CD4-positive, alpha-beta T cell treated with Interferon alpha-2 for 1 hour (primary cell): ENCODE results near the gene PEX11B.
"Not testable (repeated sequence)": the region's sequence is repeated elsewhere in the genome, so short reads cannot be mapped to it uniquely, and the experiment has no call there.

Source experiments
- DNase-seq, 2 donors: peaks; one replicate each; pipeline ENCODE4 v3.0.0-alpha.2; 2020 to 2022

Gene PEX11B

DNA sequence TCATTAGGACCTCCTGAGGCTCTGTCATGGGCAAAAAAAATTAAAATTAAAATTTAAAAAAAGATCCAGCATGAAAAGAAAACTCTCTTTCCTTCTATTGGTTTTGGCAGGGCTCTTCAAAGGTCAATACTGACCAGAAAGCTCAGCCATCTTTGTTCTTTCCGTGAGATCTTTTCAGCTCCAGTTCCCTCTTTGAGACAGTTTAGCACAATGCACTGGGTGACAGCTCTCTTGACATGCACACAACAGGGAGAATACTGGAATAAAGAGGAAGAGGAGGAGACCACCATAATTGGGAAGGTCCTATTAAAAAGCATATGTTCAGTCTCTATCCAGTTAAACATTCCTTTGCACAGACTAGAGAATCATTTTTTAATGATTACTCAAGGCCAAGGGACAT is 33.0 kb upstream of the PEX11B start:
- DNase-seq = no peak

DNA sequence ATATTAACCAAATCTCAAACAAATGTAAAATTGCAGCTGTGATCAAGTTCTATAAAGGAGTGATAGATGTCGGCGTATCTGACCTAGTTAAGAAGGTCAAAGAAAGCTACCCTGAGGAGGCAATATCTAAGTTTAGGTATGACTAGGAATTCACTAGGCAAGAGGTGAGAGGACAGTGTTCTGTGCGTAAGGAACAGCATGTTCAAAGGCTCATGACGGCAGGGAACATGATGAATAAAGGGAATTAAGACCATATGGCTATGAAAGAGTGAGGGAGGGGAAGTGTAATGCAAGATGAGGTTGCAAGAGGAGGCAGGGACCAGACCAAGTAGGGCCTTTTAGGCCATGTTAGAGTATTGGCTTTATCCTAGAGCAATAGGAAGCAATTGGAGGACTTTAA is 30.7 kb upstream of the PEX11B start:
- no peak for DNase-seq

DNA sequence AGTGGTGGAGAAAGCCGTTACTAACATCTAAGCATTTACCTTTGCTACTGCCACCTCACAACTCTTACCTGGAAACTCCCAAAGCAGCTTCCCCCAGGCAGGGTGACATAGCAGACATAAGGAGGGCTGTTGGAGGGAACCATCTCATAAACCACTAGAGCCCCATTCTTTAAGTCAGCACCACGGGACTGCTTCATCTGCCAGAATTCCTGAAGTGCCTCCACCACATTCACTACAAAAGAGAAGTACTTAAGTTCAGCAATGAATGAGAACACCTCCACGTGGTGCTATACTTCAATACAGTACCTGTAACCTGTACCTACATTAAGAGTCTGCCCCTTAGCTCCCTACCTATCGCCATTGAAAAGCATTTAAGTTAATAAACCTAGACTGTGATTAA is 29.0 kb upstream of the PEX11B start:
- no peak for DNase-seq

DNA sequence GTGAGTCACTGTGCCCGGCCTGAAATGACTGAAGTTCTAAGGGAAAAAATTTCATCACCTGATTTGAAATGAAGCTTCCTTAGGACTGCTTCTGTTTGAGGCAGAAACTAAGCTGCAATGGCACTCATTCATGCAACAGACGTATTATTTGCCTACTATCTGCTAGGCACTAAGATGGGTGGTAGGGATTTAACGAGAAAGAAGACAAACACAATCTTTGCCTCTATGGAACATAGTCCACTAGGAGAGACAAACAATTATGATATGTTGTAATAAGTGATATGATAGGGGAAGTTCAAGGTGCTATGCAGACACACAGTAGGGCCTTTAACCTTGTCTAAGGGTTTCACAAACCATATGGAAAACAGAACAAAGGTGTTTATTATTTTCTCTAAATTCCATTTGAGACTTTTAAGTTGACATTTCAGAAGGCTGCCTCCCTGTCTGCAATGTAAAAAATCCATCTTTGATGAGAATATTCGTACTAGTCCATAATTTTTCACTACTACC is 28.0 kb upstream of the PEX11B start:
- no peak for DNase-seq

DNA sequence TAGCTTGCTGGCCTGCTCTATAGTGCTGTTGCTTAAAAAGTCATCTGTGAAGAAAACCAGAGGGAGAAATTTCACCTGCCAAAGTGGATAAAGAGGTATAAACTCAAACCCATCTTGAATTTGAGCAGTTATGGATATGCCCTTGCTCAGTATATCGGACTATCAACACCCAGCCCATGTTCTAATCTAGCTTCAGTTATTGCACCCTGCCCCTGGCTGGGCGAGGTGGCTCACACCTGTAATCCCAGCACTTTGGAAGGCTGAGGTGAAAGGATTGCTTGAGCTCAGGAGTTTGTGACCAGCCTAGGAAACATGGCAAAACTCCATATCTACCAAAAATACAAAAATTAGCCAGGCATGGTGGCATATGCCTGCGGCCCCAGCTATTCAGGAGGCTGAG is 26.0 kb upstream of the PEX11B start:
- DNase-seq = no peak

DNA sequence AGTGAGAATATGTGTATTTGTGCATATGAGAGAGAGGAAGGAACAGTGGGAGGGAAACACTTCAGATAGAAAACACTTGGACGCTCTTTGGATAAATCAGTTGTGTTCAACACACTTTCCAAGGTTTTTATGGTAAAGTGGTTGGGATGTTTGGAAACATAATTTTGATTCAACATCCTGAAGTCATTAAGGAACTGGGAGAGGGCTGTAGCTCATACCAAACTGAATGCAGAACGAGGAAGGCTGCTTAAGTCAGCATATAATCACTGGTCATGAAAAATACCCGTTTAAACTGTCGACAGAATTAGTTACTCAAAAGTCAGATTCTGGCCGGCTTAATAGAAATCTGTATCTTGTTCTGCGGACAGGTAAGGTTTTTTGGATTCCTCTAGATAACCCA is 24.4 kb upstream of the PEX11B start:
- no peak for DNase-seq

DNA sequence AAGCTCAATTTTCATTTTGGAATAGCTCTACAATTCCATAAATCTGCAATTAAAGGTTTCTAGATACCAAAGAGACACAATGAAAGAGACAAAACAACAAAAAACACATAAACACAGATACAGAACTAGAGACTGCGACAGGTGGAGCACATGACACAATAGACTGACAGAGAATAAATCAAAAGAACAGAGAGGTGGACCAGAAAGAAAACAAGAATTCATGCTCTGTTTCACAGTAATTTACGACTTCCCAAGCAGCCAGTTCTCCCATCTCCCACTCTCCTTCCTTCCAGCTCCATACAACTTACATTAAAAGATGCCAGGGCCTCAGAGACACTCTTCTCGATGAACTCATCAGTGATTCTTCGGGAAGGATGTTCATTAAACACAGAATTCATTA is 23.9 kb upstream of the PEX11B start:
- DNase-seq = no peak

DNA sequence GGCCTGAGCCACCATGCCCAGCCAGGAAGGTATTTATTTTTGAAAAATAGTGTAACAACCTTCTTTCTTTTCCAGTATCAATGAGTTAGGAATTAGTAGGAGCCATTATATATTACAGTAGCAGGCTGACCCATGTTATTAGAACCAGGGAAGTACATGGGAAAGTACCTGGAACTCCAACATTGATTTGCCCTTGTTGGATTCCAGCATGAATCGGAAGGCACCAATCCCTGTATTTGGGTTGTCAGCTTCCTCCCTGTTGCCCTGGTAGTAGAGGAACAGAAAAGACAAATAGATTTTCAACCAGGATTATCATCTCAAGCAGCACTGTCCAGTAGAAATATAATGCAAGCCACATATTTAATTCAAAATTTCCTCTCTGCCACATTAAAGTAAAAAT is 18.9 kb upstream of the PEX11B start:
- no peak for DNase-seq

DNA sequence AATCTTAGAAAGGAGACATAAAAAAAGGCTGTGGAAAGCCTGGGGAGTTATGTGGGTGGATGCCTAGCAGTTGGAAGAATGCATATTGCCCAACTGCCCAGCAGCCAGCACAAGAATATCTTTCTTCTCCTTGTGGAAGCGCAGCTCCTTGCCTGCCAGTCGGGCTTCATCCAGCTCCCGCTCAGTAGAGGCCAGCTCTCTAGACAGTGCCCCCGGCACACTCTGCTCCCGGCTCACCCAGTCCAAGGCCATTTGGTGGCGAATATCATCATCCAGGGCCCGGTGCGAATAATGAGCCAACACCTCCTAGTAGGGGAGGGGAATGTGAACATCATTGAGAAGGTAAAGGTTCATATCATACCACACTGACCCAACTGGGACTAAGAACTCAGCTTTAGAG is 17.7 kb upstream of the PEX11B start:
- DNase-seq = no peak

DNA sequence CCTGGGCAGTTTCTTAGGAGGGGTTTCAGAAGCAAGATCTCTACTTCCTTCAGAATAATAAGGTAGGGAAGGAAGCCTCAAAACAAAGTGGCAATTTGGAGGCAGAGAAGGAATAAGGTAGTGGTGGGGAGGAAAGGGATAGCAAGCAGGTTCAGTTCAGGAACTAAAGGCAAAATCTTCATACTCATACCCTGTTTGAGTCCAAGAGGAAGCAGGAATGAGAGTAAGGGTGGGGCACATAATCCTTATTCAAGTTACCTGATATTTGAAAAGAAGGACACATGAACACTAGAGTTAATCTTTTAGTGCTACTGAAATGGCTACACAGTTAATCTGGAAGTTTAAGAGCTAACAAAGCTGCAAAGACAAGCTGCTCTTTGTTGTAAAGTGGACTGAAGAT is 17.2 kb upstream of the PEX11B start:
- no peak for DNase-seq

DNA sequence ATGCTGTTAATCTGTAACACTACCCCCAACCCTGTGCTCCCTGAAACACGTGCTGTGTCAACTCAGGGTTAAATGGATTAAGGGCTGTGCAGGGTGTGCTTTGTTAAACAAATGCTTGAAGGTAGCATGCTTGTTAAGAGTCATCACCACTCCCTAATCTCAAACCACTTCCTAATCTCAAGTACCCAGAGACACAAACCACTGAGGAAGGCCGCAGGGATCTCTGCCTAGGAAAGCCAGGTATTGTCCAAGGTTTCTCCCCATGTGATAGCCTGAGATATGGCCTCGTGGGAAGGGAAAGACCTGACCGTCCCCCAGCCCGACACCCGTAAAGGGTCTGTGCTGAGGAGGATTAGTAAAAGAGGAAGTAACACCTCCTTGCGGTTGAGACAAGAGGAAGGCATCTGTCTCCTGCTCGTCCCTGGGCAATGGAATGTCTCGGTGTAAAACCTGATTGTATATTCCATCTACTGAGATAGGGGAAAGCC is 14.0 kb upstream of the PEX11B start:
- peak in 1 of 2 donors; percentile 53 for DNase-seq

DNA sequence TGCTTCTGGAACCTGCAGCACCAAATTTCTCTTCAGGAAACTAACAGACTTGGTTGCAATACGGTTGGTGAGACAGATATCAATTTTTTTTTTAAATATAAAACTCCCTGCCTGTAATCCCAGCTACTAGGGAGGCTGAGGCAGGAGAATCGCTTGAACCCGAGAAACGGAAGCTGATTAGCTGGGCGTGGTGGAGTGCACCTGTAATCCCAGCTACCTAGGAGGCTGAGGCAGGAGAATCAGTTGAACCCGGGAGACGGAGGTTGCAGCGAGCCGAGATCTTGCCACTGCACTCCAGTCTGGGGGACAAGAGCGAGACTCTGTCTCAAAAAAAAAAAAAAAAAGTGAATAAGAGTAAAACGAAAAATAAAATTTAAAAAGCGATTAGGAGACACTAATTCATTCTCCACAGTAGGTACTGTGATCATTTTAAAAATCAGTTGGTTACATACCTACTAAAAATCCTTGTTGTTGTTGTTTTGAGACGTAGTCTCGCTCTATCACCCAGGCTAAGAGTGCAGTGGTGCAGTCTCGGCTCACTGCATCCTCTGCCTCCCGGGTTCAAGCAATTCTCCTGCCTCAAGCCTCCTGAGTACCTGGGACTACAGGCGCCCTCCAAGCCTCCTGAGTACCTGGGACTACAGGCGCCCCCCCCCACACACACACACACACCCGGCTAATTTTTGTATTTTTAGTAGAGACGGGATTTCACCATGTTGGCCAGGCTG is 9.6 kb upstream of the PEX11B start:
- no peak for DNase-seq

DNA sequence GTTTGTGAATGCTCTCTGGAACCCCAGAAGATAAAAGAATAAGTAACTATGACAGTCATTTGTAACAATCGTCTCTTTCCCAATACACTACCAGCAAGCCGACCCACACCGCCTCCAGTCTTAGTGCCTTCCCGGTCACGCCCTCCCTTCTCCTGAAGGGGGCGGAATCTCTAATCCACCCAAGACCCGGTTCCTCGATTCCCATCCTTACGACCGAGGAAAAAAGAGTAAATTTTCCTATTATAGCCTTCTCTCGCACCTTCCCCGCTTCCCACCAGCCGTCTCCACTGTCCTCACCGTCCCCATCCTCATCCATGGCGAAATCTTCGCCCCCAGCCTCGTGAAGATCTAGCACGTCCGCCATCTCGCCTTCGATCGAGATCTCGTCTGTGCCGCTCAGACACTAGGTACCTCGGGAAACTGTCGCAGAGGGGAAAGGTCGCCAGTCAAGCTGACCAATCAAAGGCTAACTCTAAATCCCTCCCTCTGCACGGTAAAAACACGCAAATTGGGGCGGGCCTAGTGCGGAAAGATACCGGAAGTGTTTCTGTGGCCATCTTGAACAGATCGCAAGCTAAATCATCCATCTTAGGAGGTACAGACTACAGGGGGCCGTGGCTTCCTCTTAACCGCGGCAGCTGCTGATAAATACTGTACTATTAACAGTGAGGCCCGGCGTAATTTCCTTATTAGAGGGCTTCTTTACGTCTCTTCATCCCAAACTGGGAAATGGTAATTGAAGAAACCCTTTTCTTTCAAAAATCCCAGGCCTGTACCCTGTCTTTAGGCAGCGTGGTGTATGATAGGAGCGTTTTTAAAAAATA is 8.8 kb upstream of the PEX11B start, which contains the start of gene RBM8A:
RBM8A (minus strand) TSS at position 422 of the 824 bp plus-strand sequence; CDS start at position 364, 58 bp downstream.
- DNase-seq = peak; percentile 97 to 98

DNA sequence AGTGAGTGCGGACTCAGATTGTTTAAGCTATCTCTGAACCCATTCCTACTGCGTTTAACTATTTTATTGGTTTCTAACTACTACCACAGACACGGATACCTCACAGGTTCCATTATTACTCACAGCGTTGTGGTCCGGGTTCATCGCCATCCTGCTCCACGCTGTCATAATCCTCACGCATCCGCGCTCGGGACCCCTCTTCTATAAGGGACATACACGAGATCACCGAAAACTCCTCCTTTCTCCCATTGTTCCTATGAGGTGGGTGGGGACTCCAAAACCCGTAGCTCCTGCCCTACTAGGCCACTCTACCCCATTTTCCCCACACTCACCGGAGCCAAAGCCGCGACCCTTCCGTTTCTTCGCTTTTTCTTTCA is 8.2 kb upstream of the PEX11B start:
- DNase-seq = no peak

DNA sequence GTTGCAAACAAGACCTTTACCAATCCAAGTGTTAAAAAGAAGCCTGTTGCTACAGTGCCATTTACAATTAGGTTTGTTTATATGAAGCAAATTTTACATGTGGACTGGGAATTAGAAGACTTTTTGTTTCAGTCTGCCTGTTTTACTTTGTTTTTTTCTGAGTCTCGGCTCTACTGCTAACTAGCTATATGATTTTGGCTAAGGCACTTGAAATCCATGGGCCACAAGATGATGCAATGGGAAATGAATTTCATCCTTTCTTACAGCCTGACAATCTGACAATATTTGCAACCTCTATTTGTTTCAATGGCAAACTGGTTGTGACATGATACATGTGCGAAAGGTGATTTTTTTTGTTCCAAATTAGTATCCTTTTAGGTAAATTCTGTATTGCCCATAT is 3.7 kb upstream of the PEX11B start:
- DNase-seq = no peak

DNA sequence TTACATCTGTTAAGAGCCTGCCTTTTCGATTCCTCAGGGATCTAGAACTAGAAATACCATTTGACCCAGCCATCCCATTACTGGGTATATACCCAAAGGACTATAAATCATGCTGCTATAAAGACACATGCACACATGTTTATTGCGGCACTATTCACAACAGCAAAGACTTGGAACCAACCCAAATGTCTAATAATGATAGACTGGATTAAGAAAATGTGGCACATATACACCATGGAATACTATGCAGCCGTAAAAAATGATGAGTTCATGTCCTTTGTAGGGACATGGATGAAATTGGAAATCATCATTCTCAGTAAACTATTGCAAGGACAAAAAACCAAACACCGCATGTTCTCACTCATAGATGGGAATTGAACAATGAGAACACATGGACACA is 1.8 kb upstream of the PEX11B start:
- not testable (repeated sequence) for DNase-seq

DNA sequence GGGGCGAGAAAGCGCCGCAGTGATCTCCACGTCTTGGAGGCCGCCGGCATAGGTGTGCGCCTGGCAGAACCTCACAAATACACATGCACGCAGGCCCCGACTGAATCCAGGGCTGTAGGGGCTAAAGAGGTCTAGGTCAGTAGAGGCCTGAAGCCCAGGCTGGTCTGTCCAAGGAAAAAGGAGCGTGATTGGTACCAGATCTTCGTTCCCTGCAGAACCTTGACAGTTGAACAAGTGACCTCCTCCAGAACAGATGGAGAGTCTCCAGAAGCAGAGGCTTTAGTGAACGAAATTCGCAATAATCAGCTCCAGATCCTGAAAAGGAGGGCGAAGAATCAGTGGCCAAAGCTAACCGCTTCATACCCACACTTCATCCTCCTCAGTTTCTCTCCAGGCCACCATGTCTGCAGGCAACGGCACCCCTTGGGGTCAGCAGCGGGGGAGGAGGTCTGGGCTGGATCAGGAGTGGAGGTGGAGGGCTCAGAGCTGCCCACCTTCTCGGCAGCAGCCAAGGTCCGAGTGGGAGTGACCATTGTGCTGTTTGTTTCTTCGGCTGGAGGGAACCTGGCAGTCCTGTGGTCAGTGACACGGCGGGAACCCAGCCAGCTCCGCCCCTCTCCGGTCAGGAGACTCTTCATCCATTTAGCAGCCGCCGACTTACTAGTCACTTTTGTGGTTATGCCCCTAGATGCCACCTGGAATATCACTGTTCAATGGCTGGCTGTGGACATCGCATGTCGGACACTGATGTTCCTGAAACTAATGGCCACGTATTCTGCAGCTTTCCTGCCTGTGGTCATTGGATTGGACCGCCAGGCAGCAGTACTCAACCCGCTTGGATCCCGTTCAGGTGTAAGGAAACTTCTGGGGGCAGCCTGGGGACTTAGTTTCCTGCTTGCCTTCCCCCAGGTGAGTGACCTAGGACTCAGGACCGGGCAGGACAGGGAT is 749 bp upstream of the PEX11B start:
- peak in 1 of 2 donors; percentile 20 for DNase-seq

DNA sequence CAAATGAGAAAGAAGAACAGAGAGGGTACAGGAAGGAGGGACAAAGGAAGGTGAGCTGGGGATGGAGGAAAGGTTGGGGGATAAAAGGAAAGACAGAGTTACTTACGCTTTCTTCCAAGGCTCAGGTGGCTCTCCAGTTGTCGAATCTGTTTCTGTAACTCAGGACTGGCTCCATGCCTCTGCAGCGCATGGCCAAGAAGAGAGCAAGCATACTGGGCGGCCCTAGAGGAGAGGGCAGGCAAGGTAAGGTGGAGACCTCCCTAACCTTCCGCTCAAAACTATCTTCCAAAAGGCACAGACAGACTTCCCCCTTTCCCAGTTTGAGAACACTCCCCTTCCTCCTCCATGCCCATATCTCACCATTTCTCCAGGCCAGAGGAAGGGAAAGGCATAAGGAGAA is 922 bp downstream of the PEX11B start:
- DNase-seq = no peak

DNA sequence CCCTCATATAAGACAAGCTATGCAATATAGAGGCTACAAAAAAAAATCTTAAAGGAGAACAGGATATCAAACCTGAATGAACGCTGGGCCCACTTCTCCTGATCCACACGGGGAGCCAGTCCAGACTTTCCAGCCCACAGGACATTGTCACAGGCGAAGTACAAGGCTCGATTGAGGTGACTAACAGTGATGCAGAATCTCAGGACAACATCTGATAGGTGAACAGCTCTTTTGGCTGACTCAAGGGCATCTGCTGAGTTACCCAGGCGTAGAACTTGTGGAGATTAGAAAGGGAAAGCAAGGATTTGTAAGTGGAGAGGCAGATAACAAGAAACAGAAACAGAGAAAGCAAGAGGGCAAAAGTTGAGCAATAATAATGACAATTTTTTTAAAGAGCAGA is 1.8 kb downstream of the PEX11B start:
- no peak for DNase-seq

DNA sequence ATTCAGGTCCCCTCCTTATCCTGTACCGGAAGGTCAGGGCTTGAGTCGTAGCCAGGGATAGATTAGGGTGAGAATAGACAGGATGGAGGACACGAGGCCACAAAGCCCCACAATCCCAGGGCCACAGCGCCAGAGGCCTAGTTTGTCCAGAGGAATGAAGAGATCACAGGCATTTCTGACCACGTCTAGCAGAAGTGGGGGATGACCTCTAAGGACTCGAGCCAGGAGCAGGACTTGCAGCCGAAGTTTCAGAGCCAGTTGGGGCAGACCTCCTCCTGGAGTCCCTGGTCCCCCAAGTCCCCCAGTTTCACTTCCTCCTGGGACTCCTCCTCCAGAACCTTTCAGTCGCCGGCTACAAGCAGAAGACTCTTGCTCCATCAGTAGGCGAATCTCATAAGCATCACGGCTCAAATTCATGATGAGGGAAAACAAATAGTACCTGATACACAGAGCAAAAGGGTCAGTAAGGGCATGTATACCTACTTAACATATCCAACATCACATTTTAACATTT is 6.3 kb downstream of the PEX11B start:
- DNase-seq = no peak

DNA sequence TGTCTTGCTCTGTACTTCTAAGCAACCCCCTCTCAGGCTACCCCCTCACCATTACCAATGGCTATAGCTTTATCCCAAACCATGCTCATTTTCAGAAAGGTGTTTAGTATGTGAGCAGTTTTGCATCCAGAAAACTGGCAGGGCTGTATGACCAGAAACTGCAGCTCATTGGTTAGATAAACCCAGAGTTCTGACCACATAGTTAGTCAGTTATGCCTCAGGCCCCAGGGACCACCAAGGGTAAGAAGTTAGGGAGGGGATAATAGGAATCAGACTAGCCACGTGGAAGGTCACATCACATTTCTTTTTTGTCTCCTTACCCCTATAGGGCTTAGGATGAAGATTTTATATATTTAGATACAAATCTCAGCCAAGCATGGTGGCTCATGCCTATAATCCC is 9.9 kb downstream of the PEX11B start:
- no peak for DNase-seq

DNA sequence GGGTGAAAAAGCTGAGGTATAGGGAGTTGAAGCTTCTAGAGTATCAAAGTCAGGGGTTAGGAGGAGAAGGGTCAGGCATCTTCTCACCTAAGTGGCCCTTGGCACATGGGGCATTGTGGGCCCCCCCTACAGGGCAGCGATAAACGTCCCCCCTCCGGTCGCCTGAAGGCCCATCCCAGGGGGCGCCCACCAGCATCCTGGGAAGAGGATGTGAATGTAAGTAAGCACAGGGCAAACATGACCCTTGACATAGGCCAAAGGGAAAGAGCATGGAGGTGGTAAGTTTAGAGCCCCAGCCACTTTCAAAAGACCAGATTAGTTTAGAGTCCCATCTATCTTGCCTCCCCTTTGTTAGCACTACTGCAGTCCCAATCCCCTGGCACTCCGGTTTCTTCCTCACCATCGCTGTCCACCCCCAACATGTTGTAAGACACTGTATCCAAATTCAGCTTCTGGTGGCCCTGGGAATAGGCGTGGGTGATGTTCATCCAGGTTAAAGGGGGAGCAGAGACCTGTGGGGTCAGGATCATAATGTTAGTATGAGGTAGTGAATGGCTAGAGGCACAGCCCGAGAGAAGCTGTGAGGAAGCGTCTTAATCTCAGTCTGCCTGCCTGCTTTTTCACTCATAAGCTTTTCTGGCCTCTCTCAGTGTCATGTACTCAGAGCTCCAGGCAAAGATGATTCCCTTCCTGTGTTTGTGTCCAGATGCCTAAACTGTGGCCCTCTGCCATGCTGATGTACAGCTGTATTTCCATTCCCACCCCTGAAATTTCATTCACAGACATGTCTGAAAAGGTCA is 11.4 kb downstream of the PEX11B start:
- DNase-seq = no peak
